Measurements from ENCODE around the gene CDH4. TPM values are rescaled to one million over a fixed set of nuclear protein-coding genes. Genes with fewer than 3 reads are reported as not detected.

CDH4 gene
- total RNA-seq, 1 donor from 2014 or later, result 3.2 TPM

- Histone ChIP-seq H4K20me1 (ENCODE audit: insufficient read depth, low read length) (no peaks in the 10 kb centered on the region), H3K4me2 (ENCODE audit: low read length) (no peak overlapping the region), H3K9me3 (ENCODE audit: insufficient read depth, low read depth, low read length) (no peaks in the 10 kb centered on the region), H3K27ac (ENCODE audit: low read depth, low read length) (no peak overlapping the region), H3K4me1 (ENCODE audit: insufficient read depth, low read length) (no peaks in the 10 kb centered on the region), H2AFZ (ENCODE audit: low read depth, low read length) (no peak overlapping the region), H3K4me3 (ENCODE audit: insufficient read depth, low read depth, low read length) (no peak overlapping the region), H3K79me2 (ENCODE audit: insufficient read depth, low read length) (no peaks in the 10 kb centered on the region), H3K9ac (ENCODE audit: low read length) (no peak overlapping the region), H3K36me3 (ENCODE audit: insufficient read depth, low read length) (no peaks in the 10 kb centered on the region), H3K27me3 (ENCODE audit: insufficient read depth, low read length) (no peaks in the 10 kb centered on the region)
- H3K9me3 Mint-ChIP-seq (ENCODE audit: unreplicated experiment), result peaks cover 3% of the 10 kb centered on the region
- no peak for TF ChIP-seq CTCF (IDR thresholded peaks at IDR 0.05; ENCODE audit: insufficient read depth, low read depth, low read length)
- no peak for TF ChIP-seq EZH2 (IDR thresholded peaks at IDR 0.05; ENCODE audit: insufficient read depth, low read length)
- no peaks in the 10 kb centered on the region for H3K36me3 Mint-ChIP-seq (ENCODE audit: low read depth, unreplicated experiment)
- peaks cover 2% of the 10 kb centered on the region for H3K4me1 Mint-ChIP-seq (ENCODE audit: low read depth, unreplicated experiment)
- H3K4me3 Mint-ChIP-seq (ENCODE audit: unreplicated experiment), result no peak overlapping the region
- peaks cover 49% of the 10 kb centered on the region for H3K27me3 Mint-ChIP-seq (ENCODE audit: low read depth, unreplicated experiment)
- no peak for DNase-seq (ENCODE audit: low read depth)
- H3K27ac Mint-ChIP-seq (ENCODE audit: unreplicated experiment), result no peak overlapping the region
- no peak for FAIRE-seq
Observed at GRCh38 chr20:61649105-61649859, 397.2 kb downstream of the CDH4 start.

- Mint-ChIP-seq H3K27ac (ENCODE audit: unreplicated experiment) (no peak overlapping the region), H3K27me3 (ENCODE audit: low read depth, unreplicated experiment) (peaks cover 49% of the 10 kb centered on the region), H3K4me1 (ENCODE audit: low read depth, unreplicated experiment) (peaks cover 2% of the 10 kb centered on the region), H3K4me3 (ENCODE audit: unreplicated experiment) (no peak overlapping the region), H3K36me3 (ENCODE audit: low read depth, unreplicated experiment) (no peaks in the 10 kb centered on the region), H3K9me3 (ENCODE audit: unreplicated experiment) (peaks cover 5% of the 10 kb centered on the region)
- H3K79me2 ChIP-seq (ENCODE audit: insufficient read depth, low read length), result no peaks in the 10 kb centered on the region
- H3K4me3 ChIP-seq (ENCODE audit: insufficient read depth, low read depth, low read length), result no peak overlapping the region
- no peak for DNase-seq (ENCODE audit: low read depth)
- no peaks in the 10 kb centered on the region for H3K27me3 ChIP-seq (ENCODE audit: insufficient read depth, low read length)
- no peak overlapping the region for H3K27ac ChIP-seq (ENCODE audit: low read depth, low read length)
- H3K9ac ChIP-seq (ENCODE audit: low read length), result no peak overlapping the region
- no peak overlapping the region for H2AFZ ChIP-seq (ENCODE audit: low read depth, low read length)
- FAIRE-seq, result no peak
- H3K36me3 ChIP-seq (ENCODE audit: insufficient read depth, low read length), result no peaks in the 10 kb centered on the region
- H3K4me2 ChIP-seq (ENCODE audit: low read length), result no peak overlapping the region
- H4K20me1 ChIP-seq (ENCODE audit: insufficient read depth, low read length), result no peaks in the 10 kb centered on the region
- TF ChIP-seq EZH2 (IDR thresholded peaks at IDR 0.05; ENCODE audit: insufficient read depth, low read length) (no peak), CTCF (IDR thresholded peaks at IDR 0.05; ENCODE audit: insufficient read depth, low read depth, low read length) (no peak)
- no peaks in the 10 kb centered on the region for H3K4me1 ChIP-seq (ENCODE audit: insufficient read depth, low read length)
- H3K9me3 ChIP-seq (ENCODE audit: insufficient read depth, low read depth, low read length), result no peaks in the 10 kb centered on the region
Observed at GRCh38 chr20:61649860-61650162, 397.8 kb downstream of the CDH4 start.

Data from astrocyte (in vitro differentiated cells and primary cell).